Neural cell (in vitro differentiated cells): ENCODE results near the gene COL15A1. TPM values are rescaled to one million over a fixed set of nuclear protein-coding genes. Genes with fewer than 3 reads are reported as not detected.

Source experiments
- H2AFZ ChIP-seq: fragments of 200-600, 300-800 bp; sonication (generic), shearing (Covaris generic); 2 replicates; pipeline ENCODE4 v1.6.0; 2014; ENCODE audit warnings: low read depth, mild to moderate bottlenecking, antibody characterized with exemption, low read length, moderate library complexity
- H3F3A ChIP-seq: fragments of 200-600 bp; shearing (Covaris generic); 2 replicates; pipeline ENCODE4 v1.6.1; 2016; ENCODE audit warnings: mild to moderate bottlenecking, moderate library complexity, mixed read lengths, antibody characterized with exemption, low read length; ENCODE audit not compliant: insufficient read depth, poor library complexity, severe bottlenecking
- H3K27ac ChIP-seq: fragments of 200-600, 300-800 bp; sonication (generic), shearing (Covaris generic); 2 replicates; pipeline ENCODE4 v1.5.1; 2014; ENCODE audit warnings: mild to moderate bottlenecking, low read length, moderate library complexity
- H3K27me3 ChIP-seq: fragments of 300-800, 200-600 bp; sonication (generic), shearing (Covaris generic); 2 replicates; pipeline ENCODE4 v1.6.0; 2014; ENCODE audit warnings: mild to moderate bottlenecking, low read depth, low read length, moderate library complexity; ENCODE audit not compliant: insufficient read depth
- H3K36me3 ChIP-seq: fragments of 300-800, 200-600 bp; sonication (generic), shearing (Covaris generic); 2 replicates; pipeline ENCODE4 v1.5.1; 2014; ENCODE audit warnings: mild to moderate bottlenecking, antibody characterized with exemption, low read length, moderate library complexity; ENCODE audit not compliant: insufficient read depth
- H3K4me2 ChIP-seq: fragments of 300-800, 200-600 bp; sonication (generic), shearing (Covaris generic); 2 replicates; pipeline ENCODE4 v1.6.0; 2014; ENCODE audit warnings: mild to moderate bottlenecking, low read length
- H3K4me3 ChIP-seq: fragments of 300-800, 200-600 bp; sonication (generic), shearing (Covaris generic); 2 replicates; pipeline ENCODE4 v1.5.1; 2014; ENCODE audit warnings: mild to moderate bottlenecking, low read length, moderate library complexity
- H3K79me2 ChIP-seq: fragments of 200-600 bp; shearing (Covaris generic); replicated peaks from 2 replicates; pipeline ENCODE4 v1.6.0; 2014; ENCODE audit warnings: mild to moderate bottlenecking, low read length, moderate library complexity; ENCODE audit not compliant: insufficient read depth
- H3K9ac ChIP-seq: fragments of 300-800, 200-600 bp; sonication (generic), shearing (Covaris generic); 2 replicates; pipeline ENCODE4 v1.6.1; 2016; ENCODE audit warnings: mild to moderate bottlenecking, low read length, mixed read lengths
- H3K9me2 ChIP-seq: fragments of 200-600 bp; shearing (Covaris generic); 2 replicates; pipeline ENCODE4 v1.6.1; 2016; ENCODE audit warnings: mild to moderate bottlenecking, low read length, mixed read lengths; ENCODE audit not compliant: insufficient read depth
- H3K9me3 ChIP-seq: fragments of 200-600, 300-800 bp; sonication (generic), shearing (Covaris generic); 2 replicates; pipeline ENCODE4 v1.6.1; 2016; ENCODE audit warnings: mild to moderate bottlenecking, mixed run types, low read length, moderate library complexity, mixed read lengths
- H4K20me1 ChIP-seq: fragments of 200-600 bp; shearing (Covaris generic); 2 replicates; pipeline ENCODE4 v1.6.1; 2016; ENCODE audit warnings: mild to moderate bottlenecking, mixed run types; ENCODE audit not compliant: insufficient read depth
- CTCF ChIP-seq: fragments of 450-650 bp; IDR thresholded peaks from 2 replicates; pipeline ENCODE4 v1.5.1; 2014; ENCODE audit warnings: antibody characterized with exemption, mild to moderate bottlenecking, moderate library complexity; ENCODE audit not compliant: poor library complexity, severe bottlenecking
- EZH2 ChIP-seq: fragments of 200-600, 300-800 bp; shearing (Covaris generic), sonication (generic); IDR thresholded peaks from 2 replicates; pipeline ENCODE4 v1.6.1; 2014; ENCODE audit warnings: antibody characterized with exemption, low read length, borderline replicate concordance, mild to moderate bottlenecking; ENCODE audit not compliant: insufficient read depth, poor library complexity, severe bottlenecking
- MXI1 ChIP-seq: fragments of 450-650 bp; conservative IDR thresholded peaks from 2 replicates; pipeline ENCODE4 v1.6.1; 2014; ENCODE audit warnings: antibody characterized with exemption, mild to moderate bottlenecking; ENCODE audit not compliant: poor library complexity, severe bottlenecking
- POLR2AphosphoS5 ChIP-seq: IDR thresholded peaks from 2 replicates; pipeline ENCODE4 v1.6.1; 2012
- REST ChIP-seq: IDR thresholded peaks from 2 replicates; pipeline ENCODE4 v1.6.1; 2012; ENCODE audit warnings: borderline replicate concordance
- SMC3 ChIP-seq: fragments of 450-650 bp; conservative IDR thresholded peaks from 2 replicates; pipeline ENCODE4 v1.6.1; 2014; ENCODE audit warnings: antibody characterized with exemption, mild to moderate bottlenecking, moderate library complexity; ENCODE audit not compliant: poor library complexity
- TAF1 ChIP-seq: IDR thresholded peaks from 2 replicates; pipeline ENCODE4 v1.6.1; 2012; ENCODE audit warnings: low read depth
- polyA plus RNA-seq: library from polyadenylated mRNA; depleted of rRNA; stranded (reverse); fragments of >200 nt; gene quantifications from 2 replicates; pipeline ENCODE4 v1.2.3, GENCODE V29; 2014

COL15A1 gene
- polyA plus RNA-seq, 1 donor from 2014 or later: 2.8 TPM

- no peak overlapping the region for H3K4me2 ChIP-seq
Observed at GRCh38 chr9:98929071-98929470, 14.6 kb upstream of the COL15A1 start.

GRCh38 chr9:98929895-98930341 is 13.8 kb upstream of the COL15A1 start:
- no peak overlapping the region for H3K27ac ChIP-seq
- no peaks in the 10 kb centered on the region for H3K36me3 ChIP-seq
- H3K27me3 ChIP-seq: no peaks in the 10 kb centered on the region
- no peak overlapping the region for H2AFZ ChIP-seq
- H3K4me3 ChIP-seq: no peak overlapping the region
- no peaks in the 10 kb centered on the region for H3K9me3 ChIP-seq
- no peak overlapping the region for H3K9ac ChIP-seq
- H3F3A ChIP-seq: no peaks in the 10 kb centered on the region
- no peak overlapping the region for H3K4me2 ChIP-seq
- H3K79me2 ChIP-seq: no peaks in the 10 kb centered on the region
- no peaks in the 10 kb centered on the region for H3K9me2 ChIP-seq
- H4K20me1 ChIP-seq: no peaks in the 10 kb centered on the region
- TF ChIP-seq TAF1: no peak
- TF ChIP-seq EZH2: no peak
- no peak for TF ChIP-seq SMC3
- TF ChIP-seq REST: no peak
- TF ChIP-seq POLR2AphosphoS5: no peak
- TF ChIP-seq MXI1: no peak

More at GRCh38 chr9:98929071-98929470, 14.6 kb upstream of the COL15A1 start:
- Histone ChIP-seq H3K27me3 (no peaks in the 10 kb centered on the region), H3K27ac (no peak overlapping the region), H3F3A (no peaks in the 10 kb centered on the region), H3K9me2 (no peaks in the 10 kb centered on the region), H3K79me2 (no peaks in the 10 kb centered on the region), H3K4me3 (no peak overlapping the region), H2AFZ (no peak overlapping the region), H3K9ac (no peak overlapping the region), H3K9me3 (no peaks in the 10 kb centered on the region), H4K20me1 (no peaks in the 10 kb centered on the region), H3K36me3 (no peaks in the 10 kb centered on the region)
- TF ChIP-seq REST (no peak), CTCF (no peak)
